G401.6 (cell line): ENCODE results near the gene RALBP1.

Experiments
- FAIRE-seq: peaks from 2 replicates; lab custom pipeline; 2012; peaks lifted over from hg19 to GRCh38; lab: Jason Lieb, UNC

Gene RALBP1

GRCh38 chr18:9552191-9552590 is 76.9 kb downstream of the RALBP1 start:
- FAIRE-seq, result no peak

GRCh38 chr18:9552616-9553015 is 77.3 kb downstream of the RALBP1 start:
- FAIRE-seq, result no peak

GRCh38 chr18:9557250-9557943 is 82.1 kb downstream of the RALBP1 start:
- no peak for FAIRE-seq

GRCh38 chr18:9558387-9559064 is 83.2 kb downstream of the RALBP1 start:
- no peak for FAIRE-seq

GRCh38 chr18:9559253-9559652 is 83.9 kb downstream of the RALBP1 start:
- FAIRE-seq, result no peak

- FAIRE-seq, result no peak
Observed at GRCh38 chr18:9561759-9562158, 86.4 kb downstream of the RALBP1 start.

- FAIRE-seq, result no peak
Observed at GRCh38 chr18:9562584-9562983, 87.3 kb downstream of the RALBP1 start.

- FAIRE-seq, result no peak
Observed at GRCh38 chr18:9563331-9563730, 88.0 kb downstream of the RALBP1 start.

GRCh38 chr18:9565407-9565806 is 90.1 kb downstream of the RALBP1 start:
- FAIRE-seq, result no peak

- no peak for FAIRE-seq
Observed at GRCh38 chr18:9568186-9568585, 92.9 kb downstream of the RALBP1 start.

GRCh38 chr18:9569178-9569577 is 93.9 kb downstream of the RALBP1 start:
- no peak for FAIRE-seq

GRCh38 chr18:9570255-9570654 is 94.9 kb downstream of the RALBP1 start:
- no peak for FAIRE-seq

- no peak for FAIRE-seq
Observed at GRCh38 chr18:9571546-9571945, 96.2 kb downstream of the RALBP1 start.

- no peak for FAIRE-seq
Observed at GRCh38 chr18:9574473-9575115, 99.3 kb downstream of the RALBP1 start.

- FAIRE-seq, result peak; percentile 91
Observed at GRCh38 chr18:9575558-9575957, 100.2 kb downstream of the RALBP1 start.

GRCh38 chr18:9577361-9577760 is 102.0 kb downstream of the RALBP1 start:
- FAIRE-seq, result no peak

GRCh38 chr18:9578306-9578705 is 103.0 kb downstream of the RALBP1 start:
- FAIRE-seq, result no peak

- no peak for FAIRE-seq
Observed at GRCh38 chr18:9581667-9582066, 106.4 kb downstream of the RALBP1 start.

- no peak for FAIRE-seq
Observed at GRCh38 chr18:9586814-9587213, 111.5 kb downstream of the RALBP1 start.
